Ammon's horn (tissue), 1 donor: ENCODE results near the gene METTL1.

ENCODE experiments used
- DNase-seq: peaks from one replicate; pipeline ENCODE4 v3.0.0-alpha.2; 2016; ENCODE audit warnings: low spot score

The METTL1 gene

GRCh38 chr12:57767305-57767698 is 4.6 kb downstream of the METTL1 start:
- no peak for DNase-seq

DNA sequence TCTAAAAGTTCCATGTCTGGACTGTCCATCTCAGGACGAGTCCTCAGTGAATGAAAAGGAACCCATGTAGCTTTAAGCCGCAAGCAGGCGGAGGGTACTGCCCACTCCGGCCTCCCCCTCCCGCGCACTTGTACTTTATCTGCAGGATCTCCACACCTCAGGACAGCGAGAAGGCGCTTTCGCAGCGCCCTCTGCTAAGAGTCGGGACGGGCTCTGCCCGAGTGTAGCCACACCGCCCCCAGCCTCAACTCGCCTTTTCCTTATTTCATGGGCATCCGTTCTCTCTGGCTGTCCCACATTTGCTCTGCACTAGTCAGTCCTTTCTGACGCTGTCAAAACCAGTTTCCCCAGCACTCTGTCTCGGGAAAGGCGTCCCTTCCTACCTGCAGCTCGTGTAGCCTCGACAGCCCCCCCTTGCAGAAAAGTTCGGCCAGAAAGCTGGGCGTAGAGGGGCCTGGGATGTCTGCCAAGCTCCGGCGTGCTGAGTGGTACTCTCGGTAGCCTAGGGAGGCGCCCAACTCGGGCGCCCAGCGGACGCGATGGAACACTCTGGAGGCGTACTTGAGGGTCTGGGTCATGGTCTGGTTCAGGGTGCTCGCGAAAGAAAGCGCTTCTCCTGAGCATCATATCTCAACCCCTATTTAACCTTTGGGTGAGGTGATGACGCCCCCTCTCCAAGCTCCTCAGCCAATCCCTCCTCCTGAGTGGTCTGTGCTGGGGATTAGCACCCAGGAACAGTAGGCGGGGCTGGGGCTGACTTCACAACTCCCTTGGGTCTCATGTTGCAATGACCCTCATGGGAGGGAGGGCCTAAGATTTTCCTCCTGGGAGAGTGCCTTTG is 5.2 kb downstream of the METTL1 start, which contains the start of gene CYP27B1:
TSS of gene CYP27B1 (minus strand) at position 615 of the 841 bp plus-strand sequence. CDS start at position 578, 37 bp downstream.
- no peak for DNase-seq

- no peak for DNase-seq
Measured at GRCh38 chr12:57765698-57766463, 6.0 kb downstream of the METTL1 start.

GRCh38 chr12:57765003-57765697 is 6.8 kb downstream of the METTL1 start:
- DNase-seq, result no peak

- no peak for DNase-seq
Measured at GRCh38 chr12:57764662-57765002, 7.3 kb downstream of the METTL1 start.

DNA sequence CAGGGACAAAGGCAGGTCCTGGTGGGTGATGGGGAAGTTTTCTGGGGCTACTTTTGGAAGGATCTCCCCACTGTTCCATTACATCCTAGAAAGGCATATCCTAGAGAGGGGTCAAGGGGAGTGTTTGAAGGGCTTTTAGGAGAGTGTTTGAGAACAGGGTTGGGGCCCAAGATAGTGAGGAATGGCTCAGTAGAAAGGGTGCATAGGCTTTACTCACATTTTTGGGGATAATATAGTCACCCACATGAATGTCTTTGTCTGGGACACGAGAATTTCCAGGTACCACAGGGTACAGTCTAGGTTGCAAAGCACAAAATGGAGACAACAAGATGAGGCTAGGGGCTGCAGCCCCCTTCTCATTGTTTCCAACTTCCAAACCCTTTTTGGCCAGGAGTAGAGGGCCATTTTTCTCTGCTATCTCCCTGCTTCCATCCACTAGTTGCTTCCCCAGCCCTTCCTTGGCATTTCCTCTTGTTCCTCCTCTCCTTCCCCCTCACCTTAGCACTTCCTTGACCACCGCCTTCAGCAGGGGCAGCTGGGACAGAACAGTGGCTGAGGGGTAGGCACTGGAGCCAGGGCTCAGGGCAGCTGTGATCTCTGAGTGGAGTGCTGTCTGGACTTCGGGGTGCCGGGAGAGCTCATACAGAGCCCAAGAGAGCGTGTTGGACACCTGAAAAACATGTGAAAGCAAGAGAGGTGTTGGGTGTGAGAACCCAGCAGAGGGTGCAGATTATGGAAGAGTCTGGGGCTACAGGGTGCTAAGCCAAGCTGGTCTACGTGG is 7.8 kb downstream of the METTL1 start:
- DNase-seq, result no peak

DNA sequence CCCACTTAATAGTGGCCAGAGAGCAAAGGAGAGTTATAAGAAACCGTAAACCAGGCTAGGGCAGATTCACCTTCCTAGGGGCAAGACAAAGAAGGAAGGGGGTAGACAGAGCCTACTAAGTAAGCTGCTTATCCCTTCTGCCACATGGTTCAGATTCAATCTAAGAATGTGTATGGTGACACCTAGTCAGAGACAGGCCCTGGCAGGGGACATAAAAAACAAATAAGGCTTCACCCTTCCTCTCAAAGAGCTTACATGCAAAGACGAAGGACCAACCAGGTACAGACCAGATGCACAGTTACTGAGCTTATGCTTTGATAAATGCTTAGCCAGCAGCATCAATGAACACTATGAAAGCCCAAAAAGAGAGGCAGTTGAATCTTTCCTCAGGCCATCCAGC is 9.4 kb downstream of the METTL1 start:
- DNase-seq, result no peak

- no peak for DNase-seq
Measured at GRCh38 chr12:57761391-57761998, 10.4 kb downstream of the METTL1 start.

- DNase-seq, result no peak
Measured at GRCh38 chr12:57760347-57760982, 11.4 kb downstream of the METTL1 start.

DNA sequence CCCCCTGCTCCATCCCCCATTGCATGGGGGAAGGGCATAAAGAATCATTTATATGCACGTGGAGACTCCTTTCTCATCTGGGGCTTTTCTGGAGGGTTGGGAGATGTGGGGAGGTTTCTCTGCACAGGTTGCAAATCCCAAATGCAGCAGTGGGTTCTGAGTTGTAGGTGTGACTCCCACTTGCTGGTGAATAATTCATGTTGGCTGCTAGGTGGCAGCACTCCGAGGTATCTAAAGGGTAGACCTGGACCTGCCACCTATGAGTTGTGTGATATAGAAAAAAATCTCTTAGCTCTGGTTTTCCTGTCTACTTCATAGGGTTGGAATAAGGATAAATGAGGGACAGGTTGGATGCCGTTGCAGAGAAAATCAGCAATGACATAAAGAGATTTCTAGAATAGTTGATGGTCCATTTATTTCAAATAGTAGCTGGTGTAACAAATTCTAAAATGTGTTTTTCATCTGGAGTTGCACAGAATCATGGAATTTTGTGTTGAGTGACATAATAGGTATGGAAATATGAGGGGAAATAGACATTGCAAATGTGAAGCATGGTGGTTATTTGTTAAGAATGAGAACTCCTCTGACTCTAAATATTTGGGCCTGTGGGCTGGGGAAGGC is 12.4 kb downstream of the METTL1 start:
- no peak for DNase-seq

DNA sequence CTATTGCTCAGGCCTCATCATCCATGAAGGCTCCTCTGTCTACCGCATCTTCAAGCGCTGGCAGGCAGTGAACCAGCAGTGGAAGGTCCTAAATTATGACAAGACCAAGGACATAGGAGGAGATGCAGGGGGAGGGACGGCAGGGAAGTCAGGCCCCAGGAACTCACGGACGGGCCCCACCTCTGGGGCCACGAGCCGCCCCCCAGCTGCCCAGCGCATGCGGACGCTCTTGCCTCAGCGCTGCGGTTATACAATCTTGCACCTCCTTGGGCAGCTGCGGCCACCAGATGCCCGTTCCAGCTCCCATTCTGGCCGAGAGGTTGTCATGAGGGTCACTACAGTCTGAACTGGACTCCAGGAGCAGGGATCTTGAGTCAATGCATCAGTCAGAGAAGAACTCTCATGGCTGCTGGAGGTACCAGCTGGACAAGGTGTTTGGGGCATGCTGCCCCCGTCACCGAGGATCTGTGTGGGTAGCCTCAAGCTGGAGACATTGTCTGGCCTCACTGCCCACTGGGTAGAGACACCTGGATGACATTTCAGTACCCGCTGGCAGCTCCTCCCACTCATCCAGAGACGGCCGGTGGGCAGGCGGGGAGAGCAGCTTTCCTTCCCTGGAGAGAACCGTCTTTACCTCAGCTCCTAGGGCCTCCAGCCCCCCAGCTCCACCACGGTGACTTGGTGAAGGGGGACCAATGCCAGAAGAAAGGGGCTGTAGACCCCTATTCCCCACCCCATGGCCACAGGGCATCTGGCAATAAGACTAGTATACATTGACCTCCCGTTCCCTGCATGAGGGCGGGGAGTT is 13.1 kb downstream of the METTL1 start:
- no peak for DNase-seq

GRCh38 chr12:57757771-57758170 is 14.1 kb downstream of the METTL1 start:
- no peak for DNase-seq

DNA sequence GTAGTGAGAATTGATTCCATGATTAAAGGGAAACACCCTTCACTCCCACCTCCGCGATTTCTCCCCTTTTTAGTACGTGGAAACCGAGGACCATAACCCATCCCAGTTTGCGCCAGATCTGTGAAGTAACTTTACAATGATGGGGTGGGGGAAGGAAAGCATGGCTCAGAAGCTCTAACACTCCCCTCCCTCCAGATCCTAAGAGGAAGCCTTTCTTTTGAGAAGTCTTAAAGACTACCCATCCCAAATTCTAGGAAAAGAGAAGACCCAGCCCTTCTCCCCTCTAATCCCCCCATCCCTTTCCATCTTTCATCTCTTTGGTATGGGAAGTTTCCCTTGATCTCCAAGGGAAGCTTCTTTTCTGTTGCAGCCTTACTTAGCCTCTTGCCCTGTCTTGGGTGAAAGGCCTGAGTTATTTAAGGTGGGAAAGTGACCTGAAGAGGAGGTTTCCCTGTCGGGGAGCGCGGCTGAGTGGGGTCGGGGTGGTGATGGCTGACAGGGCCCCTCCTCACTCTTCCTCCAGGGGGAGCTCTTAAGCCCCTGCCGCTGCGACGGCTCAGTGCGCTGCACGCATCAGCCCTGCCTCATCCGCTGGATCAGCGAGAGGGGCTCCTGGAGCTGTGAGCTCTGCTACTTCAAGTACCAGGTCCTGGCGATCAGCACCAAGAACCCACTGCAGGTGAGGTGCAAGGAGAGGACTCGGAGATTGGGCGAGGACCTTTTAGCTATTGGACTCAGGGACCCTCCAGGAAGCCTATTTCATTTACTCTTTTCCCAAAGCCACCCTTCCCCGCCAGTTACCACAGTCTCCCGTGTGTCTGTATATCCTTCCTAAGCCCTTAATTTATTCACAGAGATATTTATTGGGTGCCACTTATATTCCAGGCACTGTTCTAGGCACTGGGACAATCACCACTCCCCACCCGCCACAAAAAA is 15.2 kb downstream of the METTL1 start:
- DNase-seq, result no peak

GRCh38 chr12:57755454-57756372 is 16.2 kb downstream of the METTL1 start:
- DNase-seq, result no peak

DNA sequence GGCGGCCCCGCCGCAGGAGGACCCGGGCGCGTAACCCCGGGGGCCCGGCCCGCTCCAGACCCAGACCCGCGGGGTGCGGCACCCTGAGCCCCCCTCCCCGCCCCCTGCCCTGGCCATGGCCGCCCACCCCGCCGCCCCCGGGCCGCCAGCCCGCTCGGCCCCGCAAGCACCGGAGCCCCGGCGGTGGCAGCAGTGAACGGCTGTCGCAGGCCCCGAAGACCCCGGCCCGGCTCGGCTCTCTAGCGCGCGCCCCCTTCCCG is 16.8 kb downstream of the METTL1 start:
- DNase-seq, result no peak

GRCh38 chr12:57754411-57755193 is 17.3 kb downstream of the METTL1 start, which contains the start of gene MARCHF9:
TSS of gene MARCHF9 (plus strand) at chr12:57755103. CDS start at chr12:57755529, 426 bp downstream.
- DNase-seq, result peak; percentile 68
